Activated CD4-positive, alpha-beta memory T cell treated with anti-CD3 and anti-CD28 coated beads for 36 hours (primary cell): ENCODE results near the gene DNAI2. TPM values are rescaled to one million over a fixed set of nuclear protein-coding genes. Genes with fewer than 3 reads are reported as not detected.
A peak's percentile ranks its signal among the peaks of the same experiment; 100 is the strongest.
"Not testable (repeated sequence)": the region's sequence is repeated elsewhere in the genome, so short reads cannot be mapped to it uniquely, and the experiment has no call there.

Experiments used
- CTCF ChIA-PET: fragments of 350-600 bp; sonication (Branson Sonifier 250); formaldehyde crosslinking; loops from one replicate; lab custom pipeline; 2021; ENCODE audit warnings: antibody characterized with exemption, inconsistent platforms; lab: Charles Lee
- POLR2A ChIA-PET: fragments of 350-600 bp; sonication (Branson Sonifier 250); formaldehyde crosslinking; loops from one replicate; lab custom pipeline; 2021; ENCODE audit warnings: antibody characterized with exemption; lab: Charles Lee
- DNase-seq: peaks from one replicate; pipeline ENCODE4 v3.0.0-alpha.2; 2020
- H3K27ac Mint-ChIP-seq: one replicate; pipeline ENCODE4 v1.8.0; 2021; ENCODE audit warnings: mixed read lengths
- H3K27me3 Mint-ChIP-seq: one replicate; pipeline ENCODE4 v1.8.0; 2021; ENCODE audit warnings: mixed read lengths
- H3K36me3 Mint-ChIP-seq: one replicate; pipeline ENCODE4 v1.8.0; 2021; ENCODE audit warnings: mixed read lengths
- H3K4me1 Mint-ChIP-seq: one replicate; pipeline ENCODE4 v1.8.0; 2021; ENCODE audit warnings: low read depth, mixed read lengths
- H3K4me3 Mint-ChIP-seq: one replicate; pipeline ENCODE4 v1.8.0; 2021; ENCODE audit warnings: mild to moderate bottlenecking, mixed read lengths
- H3K9me3 Mint-ChIP-seq: one replicate; pipeline ENCODE4 v1.8.0; 2021; ENCODE audit warnings: mixed read lengths
- intact Hi-C: fragments of 100-400 bp; cut with micrococcal nuclease; formaldehyde crosslinking; loops from one replicate; pipeline ENCODE4 v1.15.1; 2023
- total RNA-seq, 2 experiments: library from RNA; stranded (reverse); gene quantifications; one replicate each; pipeline ENCODE4 v1.2.3, GENCODE V29; 2021

The DNAI2 gene
- total RNA-seq, 2 experiments from 2014 or later: 1.6 to 1.7 TPM

DNA sequence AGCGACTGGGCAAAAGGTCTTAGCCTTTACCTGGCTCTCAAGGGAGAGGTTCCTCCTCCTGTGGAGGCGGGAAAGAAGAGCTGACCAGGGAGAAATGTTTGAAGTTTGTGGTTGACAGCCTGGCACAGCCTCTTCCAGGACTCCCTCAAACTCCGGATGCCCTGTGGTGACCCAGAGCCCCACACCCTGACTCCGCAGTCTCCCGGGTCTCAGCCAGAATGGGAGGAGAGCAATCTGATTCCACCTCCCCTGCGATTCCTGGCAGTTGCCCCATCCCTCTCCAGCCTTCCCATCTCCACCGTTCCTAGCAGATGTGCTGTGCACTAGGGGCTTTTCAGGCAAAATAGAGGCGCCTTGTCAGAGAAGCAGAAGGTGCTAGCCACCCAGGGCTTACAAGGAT lies 5.5 kb upstream of the DNAI2 start:
- peaks cover 2% of the 10 kb centered on the region for H3K27me3 Mint-ChIP-seq
- no peaks in the 10 kb centered on the region for H3K9me3 Mint-ChIP-seq
- peaks cover 5% of the 10 kb centered on the region for H3K4me1 Mint-ChIP-seq
- intact Hi-C loops: no loop called here
- CTCF ChIA-PET: interaction anchor here (1.5 kb wide), 1 partner anchor 33 kb away, joined by 4 read pairs; no protein-coding TSS in a partner anchor
- H3K4me3 Mint-ChIP-seq: no peak overlapping the region
- no peak for DNase-seq
- POLR2A ChIA-PET: no interaction called here
- no peak overlapping the region for H3K27ac Mint-ChIP-seq
- no peaks in the 10 kb centered on the region for H3K36me3 Mint-ChIP-seq

- DNase-seq: no peak
- ChIA-PET CTCF (no interaction called here), POLR2A (no interaction called here)
- peak overlapping the region; percentile 49 for H3K27ac Mint-ChIP-seq
- no peaks in the 10 kb centered on the region for H3K36me3 Mint-ChIP-seq
- H3K9me3 Mint-ChIP-seq: no peaks in the 10 kb centered on the region
- intact Hi-C loops: no loop called here
- no peak overlapping the region for H3K4me3 Mint-ChIP-seq
- H3K4me1 Mint-ChIP-seq: peaks cover 23% of the 10 kb centered on the region
- peaks cover 2% of the 10 kb centered on the region for H3K27me3 Mint-ChIP-seq
These were observed 3.7 kb upstream of the DNAI2 start for GRCh38 chr17:74270333-74270732.

DNA sequence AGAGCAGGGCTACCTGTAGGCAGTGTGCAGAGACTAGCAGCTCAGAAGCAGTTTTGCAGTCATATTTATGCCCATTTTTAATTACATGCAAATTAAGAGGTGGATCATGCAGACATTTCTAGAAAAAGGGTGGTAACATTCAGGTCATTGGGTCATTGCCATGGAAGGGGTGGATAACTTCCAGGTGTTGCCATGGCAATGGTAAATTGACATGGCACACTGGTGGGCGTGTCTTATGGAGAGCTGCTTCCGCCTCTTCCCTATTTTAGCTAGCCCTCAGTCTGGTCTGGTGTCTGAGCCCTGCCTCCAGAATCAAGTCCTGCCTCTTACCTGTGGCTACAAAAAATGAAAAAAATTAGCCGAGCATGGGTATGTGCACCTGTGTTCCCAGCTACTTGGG lies 2.8 kb upstream of the DNAI2 start:
- H3K27ac Mint-ChIP-seq: no peak overlapping the region
- H3K4me3 Mint-ChIP-seq: no peak overlapping the region
- DNase-seq: no peak
- H3K9me3 Mint-ChIP-seq: no peaks in the 10 kb centered on the region
- H3K27me3 Mint-ChIP-seq: peaks cover 2% of the 10 kb centered on the region
- intact Hi-C loops: no loop called here
- H3K36me3 Mint-ChIP-seq: no peaks in the 10 kb centered on the region
- CTCF ChIA-PET: no interaction called here
- POLR2A ChIA-PET: no interaction called here
- H3K4me1 Mint-ChIP-seq: peaks cover 30% of the 10 kb centered on the region

GRCh38 chr17:74271901-74272561 lies 2.0 kb upstream of the DNAI2 start:
- no peak overlapping the region for H3K27ac Mint-ChIP-seq
- DNase-seq: no peak
- no peaks in the 10 kb centered on the region for H3K9me3 Mint-ChIP-seq
- H3K4me3 Mint-ChIP-seq: no peak overlapping the region
- H3K4me1 Mint-ChIP-seq: peaks cover 33% of the 10 kb centered on the region
- ChIA-PET POLR2A (no interaction called here), CTCF (no interaction called here)
- intact Hi-C loops: no loop called here
- peaks cover 2% of the 10 kb centered on the region for H3K27me3 Mint-ChIP-seq
- H3K36me3 Mint-ChIP-seq: no peaks in the 10 kb centered on the region

DNA sequence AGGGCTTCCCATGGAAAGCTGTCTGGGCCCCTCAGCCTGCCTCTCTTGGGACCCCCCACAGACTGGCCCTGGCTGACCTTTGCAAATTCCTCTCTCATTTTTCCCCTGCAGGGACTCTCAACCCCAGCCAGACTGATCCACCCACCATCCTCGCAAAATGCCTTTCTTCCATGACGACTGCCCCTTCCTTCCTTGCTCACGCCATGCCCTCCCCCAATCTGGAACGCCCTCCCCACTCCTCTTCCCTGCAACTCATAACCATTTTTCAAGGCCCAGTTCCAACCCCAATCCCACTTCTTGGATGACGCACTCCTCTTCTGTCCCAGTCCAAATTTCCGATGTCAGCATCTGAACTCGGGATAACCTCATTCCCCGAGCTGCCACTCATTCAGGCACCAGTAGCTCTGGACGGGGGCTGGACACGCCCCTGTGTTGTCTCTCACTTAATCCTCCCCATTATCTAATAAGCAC lies 1.3 kb upstream of the DNAI2 start:
- intact Hi-C loops: no loop called here
- Mint-ChIP-seq H3K27ac (no peak overlapping the region), H3K9me3 (no peaks in the 10 kb centered on the region), H3K4me1 (peaks cover 33% of the 10 kb centered on the region), H3K36me3 (no peaks in the 10 kb centered on the region), H3K4me3 (no peak overlapping the region), H3K27me3 (no peaks in the 10 kb centered on the region)
- DNase-seq: no peak
- ChIA-PET POLR2A (no interaction called here), CTCF (interaction anchor here (1.2 kb wide), 1 partner anchor 23 kb away, joined by 3 read pairs; no protein-coding TSS in a partner anchor)

- DNase-seq: no peak
- intact Hi-C loops: no loop called here
- no peaks in the 10 kb centered on the region for H3K9me3 Mint-ChIP-seq
- ChIA-PET CTCF (interaction anchor here (0.7 to 1.4 kb wide), 6 partner anchors 10 to 93 kb away, joined by 3 to 4 read pairs (median 3); no protein-coding TSS in a partner anchor), POLR2A (no interaction called here)
- peaks cover 43% of the 10 kb centered on the region for H3K4me1 Mint-ChIP-seq
- peak overlapping the region; percentile 72 for H3K4me3 Mint-ChIP-seq
- peak overlapping the region; percentile 33 for H3K27ac Mint-ChIP-seq
- no peaks in the 10 kb centered on the region for H3K36me3 Mint-ChIP-seq
- no peaks in the 10 kb centered on the region for H3K27me3 Mint-ChIP-seq
These were observed 791 bp downstream of the DNAI2 start for GRCh38 chr17:74274709-74275340.

GRCh38 chr17:74276051-74276476 lies 2.0 kb downstream of the DNAI2 start:
- CTCF ChIA-PET: interaction anchor here (0.8 kb wide), 1 partner anchor 22 kb away, joined by 3 read pairs; no protein-coding TSS in a partner anchor

DNA sequence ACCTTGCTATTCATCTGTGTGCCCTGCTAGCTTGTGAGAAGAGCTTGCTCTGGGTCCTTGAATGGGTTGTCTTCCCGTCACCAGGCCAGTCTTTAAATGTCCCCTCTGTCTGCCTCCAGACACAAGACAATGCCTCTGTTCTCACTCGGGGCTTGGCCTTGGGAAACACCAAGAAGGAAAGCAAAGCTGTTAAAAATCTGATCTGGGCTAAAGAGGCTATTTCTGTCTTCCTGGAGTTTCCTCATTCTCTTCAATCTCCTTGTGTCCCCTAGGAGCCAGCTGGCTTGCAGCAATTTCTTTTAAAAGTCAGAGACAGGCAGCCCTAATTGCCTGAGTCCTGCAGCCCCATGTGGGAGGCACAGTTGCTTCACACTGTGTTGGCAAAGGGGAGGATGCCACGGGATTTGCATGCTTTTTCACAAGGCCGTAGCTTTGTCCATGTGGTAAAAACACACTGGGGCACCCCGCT lies 2.5 kb downstream of the DNAI2 start:
- ChIA-PET POLR2A (no interaction called here), CTCF (interaction anchor here (0.8 kb wide), 1 partner anchor 22 kb away, joined by 3 read pairs; no protein-coding TSS in a partner anchor)
- Mint-ChIP-seq H3K27me3 (no peaks in the 10 kb centered on the region), H3K9me3 (no peaks in the 10 kb centered on the region), H3K27ac (no peak overlapping the region), H3K4me3 (no peak overlapping the region), H3K4me1 (peaks cover 59% of the 10 kb centered on the region), H3K36me3 (no peaks in the 10 kb centered on the region)
- intact Hi-C loops: no loop called here
- no peak for DNase-seq

More at GRCh38 chr17:74276051-74276476, 2.0 kb downstream of the DNAI2 start:
- Mint-ChIP-seq H3K4me3 (no peak overlapping the region), H3K36me3 (no peaks in the 10 kb centered on the region), H3K4me1 (peaks cover 55% of the 10 kb centered on the region), H3K27ac (no peak overlapping the region), H3K9me3 (no peaks in the 10 kb centered on the region), H3K27me3 (no peaks in the 10 kb centered on the region)
- DNase-seq: no peak
- POLR2A ChIA-PET: no interaction called here
- intact Hi-C loops: no loop called here

GRCh38 chr17:74277935-74278334 lies 3.9 kb downstream of the DNAI2 start:
- Mint-ChIP-seq H3K4me1 (peaks cover 73% of the 10 kb centered on the region), H3K27me3 (no peaks in the 10 kb centered on the region), H3K4me3 (no peak overlapping the region), H3K27ac (peak overlapping the region; percentile 28), H3K36me3 (peaks cover 4% of the 10 kb centered on the region), H3K9me3 (peaks cover 3% of the 10 kb centered on the region)
- intact Hi-C loops: no loop called here
- ChIA-PET CTCF (no interaction called here), POLR2A (no interaction called here)
- DNase-seq: no peak

GRCh38 chr17:74279617-74280016 lies 5.6 kb downstream of the DNAI2 start:
- DNase-seq, H3K27me3 Mint-ChIP-seq, H3K9me3 Mint-ChIP-seq, H3K36me3 Mint-ChIP-seq, POLR2A ChIA-PET: not testable (repeated sequence)
- Mint-ChIP-seq H3K4me1 (peaks cover 69% of the 10 kb centered on the region), H3K27ac (peak overlapping the region; percentile 90), H3K4me3 (peak overlapping the region; percentile 1)
- CTCF ChIA-PET: interaction anchor here (4.6 kb wide), 1 partner anchor 16 kb away, joined by 32 read pairs; no protein-coding TSS in a partner anchor
- intact Hi-C loops: loop anchor here (5.0 to 10.0 kb wide), 3 partner anchors 233 to 1055 kb away; partner anchors contain the start of gene NHERF1

DNA sequence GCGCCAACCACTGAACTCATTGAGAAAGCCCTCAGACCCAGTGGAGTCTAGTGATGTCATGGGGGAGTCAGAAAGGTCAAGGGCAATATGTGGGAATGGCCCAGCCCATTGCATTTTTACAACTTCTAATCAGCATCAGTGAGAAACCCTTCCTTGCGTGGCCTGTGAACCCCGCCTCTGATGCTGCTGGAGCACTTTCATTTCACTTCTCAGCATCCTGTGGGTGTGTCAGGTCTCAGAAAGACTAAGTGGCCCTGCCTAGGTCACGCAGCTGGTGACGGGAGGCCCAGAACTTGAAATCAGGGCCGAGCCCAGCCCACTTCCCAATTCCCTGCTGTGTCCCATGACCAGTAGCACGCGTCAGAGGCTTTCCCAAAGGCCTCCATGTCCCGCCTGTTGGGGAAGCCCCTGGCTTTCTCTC lies 6.1 kb downstream of the DNAI2 start:
- H3K4me1 Mint-ChIP-seq: peaks cover 69% of the 10 kb centered on the region
- H3K27me3 Mint-ChIP-seq: no peaks in the 10 kb centered on the region

DNA sequence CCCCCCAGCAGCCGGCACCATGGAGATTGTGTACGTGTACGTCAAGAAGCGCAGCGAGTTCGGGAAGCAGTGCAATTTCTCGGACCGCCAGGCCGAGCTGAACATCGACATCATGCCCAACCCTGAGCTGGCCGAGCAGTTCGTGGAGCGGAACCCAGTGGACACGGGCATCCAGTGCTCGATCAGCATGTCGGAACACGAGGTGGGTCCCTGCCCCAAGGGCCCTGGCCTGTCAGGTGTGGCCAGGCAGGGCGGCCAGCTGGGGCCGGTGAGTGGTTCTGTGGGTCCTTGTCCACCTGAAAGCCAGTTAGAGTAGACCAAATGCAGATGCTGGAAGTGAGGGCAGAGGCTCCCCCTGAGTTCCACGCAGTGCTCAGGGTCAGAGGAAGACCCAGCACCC lies 7.8 kb downstream of the DNAI2 start:
- H3K27me3 Mint-ChIP-seq: no peaks in the 10 kb centered on the region
- H3K4me3 Mint-ChIP-seq: no peak overlapping the region
- peaks cover 64% of the 10 kb centered on the region for H3K4me1 Mint-ChIP-seq
- POLR2A ChIA-PET: interaction anchor here (1.2 kb wide), 1 partner anchor 15 kb away, joined by 3 read pairs; no protein-coding TSS in a partner anchor
- H3K36me3 Mint-ChIP-seq: peaks cover 4% of the 10 kb centered on the region
- CTCF ChIA-PET: interaction anchor here (1.1 to 4.6 kb wide), 3 partner anchors 14 to 86 kb away, joined by 4 to 32 read pairs (median 6); partner anchors contain the start of gene GPR142
- peaks cover 3% of the 10 kb centered on the region for H3K9me3 Mint-ChIP-seq
- no peak for DNase-seq
- intact Hi-C loops: loop anchor here (1.0 to 10.0 kb wide), 5 partner anchors 17 to 1057 kb away; partner anchors contain the start of gene NHERF1
- peak overlapping the region; percentile 96 for H3K27ac Mint-ChIP-seq

More for the DNA sequence above, 6.1 kb downstream of the DNAI2 start:
- CTCF ChIA-PET: interaction anchor here (0.5 to 4.6 kb wide), 2 partner anchors 16 to 87 kb away, joined by 3 to 32 read pairs; partner anchors contain the start of gene GPR142
- Mint-ChIP-seq H3K4me3 (peak overlapping the region; percentile 12), H3K36me3 (peaks cover 4% of the 10 kb centered on the region), H3K27ac (peak overlapping the region; percentile 90), H3K9me3 (peaks cover 3% of the 10 kb centered on the region)
- POLR2A ChIA-PET: interaction anchor here (0.6 kb wide), 1 partner anchor 30 kb away, joined by 4 read pairs; no protein-coding TSS in a partner anchor
- intact Hi-C loops: loop anchor here (5.0 to 10.0 kb wide), 3 partner anchors 232 to 1055 kb away; partner anchors contain the start of gene NHERF1
- peak; percentile 86 for DNase-seq
